A673 (cell line): ENCODE measurements around the gene CCDC137. TPM values are rescaled to one million over a fixed set of nuclear protein-coding genes. Genes with fewer than 3 reads are reported as not detected.

Experiments
- BruUV-seq: library from RNA; stranded (reverse); fragments of 400-500 nt; replicated peaks from 2 replicates; lab custom pipeline; 2021; lab: Mats Ljungman, UMichigan
- CTCF ChIA-PET: fragments of 300-600 bp; sonication (Branson Sonifier 250); formaldehyde crosslinking; loops from one replicate; lab custom pipeline; 2022; ENCODE audit warnings: antibody characterized with exemption; lab: Charles Lee
- POLR2A ChIA-PET: fragments of 300-600 bp; sonication (Branson Sonifier 250); formaldehyde crosslinking; loops from one replicate; lab custom pipeline; 2022; ENCODE audit warnings: antibody characterized with exemption; ENCODE audit not compliant: low non-redundant PET; lab: Charles Lee
- DNase-seq: peaks from one replicate; pipeline ENCODE4 v3.0.0-alpha.2; 2015; ENCODE audit warnings: low spot score
- H3K27ac ChIP-seq: fragments of 200-600 bp; sonication (generic); 2 replicates; pipeline ENCODE4 v1.5.1; 2016; ENCODE audit warnings: mixed run types, low read depth, mild to moderate bottlenecking, mixed read lengths, antibody characterized with exemption, low read length; ENCODE audit not compliant: poor library complexity, severe bottlenecking
- H3K27me3 ChIP-seq: fragments of 200-600 bp; sonication (generic); replicated peaks from 2 replicates; pipeline ENCODE4 v1.6.1; 2017; ENCODE audit warnings: mixed run types, low read depth, mild to moderate bottlenecking, mixed read lengths, antibody characterized with exemption, low read length; ENCODE audit not compliant: insufficient read depth, poor library complexity
- H3K36me3 ChIP-seq: fragments of 200-600 bp; sonication (generic); 2 replicates; pipeline ENCODE4 v1.6.1; 2016; ENCODE audit warnings: mixed run types, mild to moderate bottlenecking, mixed read lengths, antibody characterized with exemption, low read length; ENCODE audit not compliant: insufficient read depth, poor library complexity, severe bottlenecking
- H3K4me1 ChIP-seq: fragments of 200-600 bp; sonication (generic); 2 replicates; pipeline ENCODE4 v1.6.1; 2017; ENCODE audit warnings: mixed run types, mild to moderate bottlenecking, mixed read lengths, antibody characterized with exemption, low read length; ENCODE audit not compliant: insufficient read depth, poor library complexity, severe bottlenecking
- H3K4me3 ChIP-seq: fragments of 200-600 bp; sonication (generic); 2 replicates; pipeline ENCODE4 v1.5.1; 2016; ENCODE audit warnings: low read depth, mixed run types, mild to moderate bottlenecking, mixed read lengths, low read length; ENCODE audit not compliant: poor library complexity, severe bottlenecking
- H3K9me3 ChIP-seq: fragments of 200-600 bp; sonication (generic); 2 replicates; pipeline ENCODE4 v1.6.1; 2016; ENCODE audit warnings: mixed run types, low read depth, mild to moderate bottlenecking, mixed read lengths, antibody characterized with exemption, low read length; ENCODE audit not compliant: poor library complexity, severe bottlenecking
- EZH2 ChIP-seq: fragments of 200-600 bp; sonication (generic); IDR thresholded peaks from 2 replicates; pipeline ENCODE4 v1.6.1; 2017; ENCODE audit warnings: borderline replicate concordance, low read depth, mild to moderate bottlenecking, mixed read lengths, antibody characterized with exemption, low read length; ENCODE audit not compliant: poor library complexity, severe bottlenecking
- intact Hi-C: fragments of 100-400 bp; cut with micrococcal nuclease; formaldehyde crosslinking; loops from one replicate; pipeline ENCODE4 v1.10.0; 2022; ENCODE audit not compliant: unreplicated experiment
- total RNA-seq: library from RNA; stranded (reverse); gene quantifications from 2 replicates; pipeline ENCODE4 v1.2.3, GENCODE V29; 2021
- TF ChIP-seq, protein P1 (sequence below): fragments of 300-800, 200-600 bp; sonication (generic); conservative IDR thresholded peaks from 2 replicates; pipeline ENCODE4 v1.5.1; 2017; ENCODE audit warnings: low read depth, mild to moderate bottlenecking, antibody characterized with exemption, low read length, moderate library complexity, mixed read lengths

The CCDC137 gene
- total RNA-seq, 1 experiment from 2014 or later: 56.3 TPM

DNA sequence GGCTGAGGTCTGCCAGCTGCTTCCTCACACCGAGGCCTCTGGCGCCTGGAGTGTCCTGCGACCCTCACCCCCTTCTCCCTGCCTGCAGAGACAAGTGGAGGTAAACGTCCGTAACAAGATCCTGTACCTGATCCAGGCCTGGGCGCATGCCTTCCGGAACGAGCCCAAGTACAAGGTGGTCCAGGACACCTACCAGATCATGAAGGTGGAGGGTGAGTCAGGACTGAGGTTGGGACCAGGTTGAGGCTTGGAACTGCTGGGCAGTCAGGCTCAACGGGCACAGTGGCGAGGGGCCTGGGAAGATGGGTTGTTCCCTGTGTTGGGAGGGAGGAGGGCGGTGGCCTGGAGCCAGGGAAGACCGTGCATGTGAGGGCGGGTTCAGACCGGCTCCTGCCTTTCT lies 22.1 kb downstream of the CCDC137 start:
- no TSS peak for BruUV-seq
- H3K4me3 ChIP-seq: no peak overlapping the region

DNA sequence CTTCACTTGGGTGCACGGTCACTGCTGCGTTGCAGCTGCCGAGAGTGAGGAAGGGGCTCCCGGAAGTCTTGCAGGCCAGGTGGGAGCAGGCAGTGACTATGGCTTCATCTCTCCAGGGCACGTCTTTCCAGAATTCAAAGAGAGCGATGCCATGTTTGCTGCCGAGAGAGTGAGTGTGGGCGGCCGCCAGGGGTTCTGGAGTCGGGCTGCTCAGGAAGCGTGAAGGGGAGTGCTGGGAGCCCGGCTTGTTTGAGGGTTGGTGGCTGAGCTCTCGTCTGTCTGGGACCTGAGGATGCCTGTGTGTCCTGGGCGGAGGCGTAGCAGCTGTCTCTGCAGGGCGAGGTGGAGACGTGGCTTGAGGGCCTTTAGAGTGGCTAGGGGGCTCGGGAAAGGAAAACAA lies 23.5 kb downstream of the CCDC137 start:
- ChIA-PET POLR2A (no interaction called here), CTCF (interaction anchor here (0.6 kb wide), 1 partner anchor 10 kb away, joined by 4 read pairs; no protein-coding TSS in a partner anchor)
- no peak for DNase-seq
- H3K27me3 ChIP-seq: no peaks in the 10 kb centered on the region
- no peak for TF ChIP-seq EZH2
- TF ChIP-seq, protein P1, sequence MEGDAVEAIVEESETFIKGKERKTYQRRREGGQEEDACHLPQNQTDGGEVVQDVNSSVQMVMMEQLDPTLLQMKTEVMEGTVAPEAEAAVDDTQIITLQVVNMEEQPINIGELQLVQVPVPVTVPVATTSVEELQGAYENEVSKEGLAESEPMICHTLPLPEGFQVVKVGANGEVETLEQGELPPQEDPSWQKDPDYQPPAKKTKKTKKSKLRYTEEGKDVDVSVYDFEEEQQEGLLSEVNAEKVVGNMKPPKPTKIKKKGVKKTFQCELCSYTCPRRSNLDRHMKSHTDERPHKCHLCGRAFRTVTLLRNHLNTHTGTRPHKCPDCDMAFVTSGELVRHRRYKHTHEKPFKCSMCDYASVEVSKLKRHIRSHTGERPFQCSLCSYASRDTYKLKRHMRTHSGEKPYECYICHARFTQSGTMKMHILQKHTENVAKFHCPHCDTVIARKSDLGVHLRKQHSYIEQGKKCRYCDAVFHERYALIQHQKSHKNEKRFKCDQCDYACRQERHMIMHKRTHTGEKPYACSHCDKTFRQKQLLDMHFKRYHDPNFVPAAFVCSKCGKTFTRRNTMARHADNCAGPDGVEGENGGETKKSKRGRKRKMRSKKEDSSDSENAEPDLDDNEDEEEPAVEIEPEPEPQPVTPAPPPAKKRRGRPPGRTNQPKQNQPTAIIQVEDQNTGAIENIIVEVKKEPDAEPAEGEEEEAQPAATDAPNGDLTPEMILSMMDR: no peak
- BruUV-seq: no TSS peak
- intact Hi-C loops: no loop called here
- H3K4me1 ChIP-seq: peaks cover 3% of the 10 kb centered on the region
- no peak overlapping the region for H3K4me3 ChIP-seq
- peaks cover 80% of the 10 kb centered on the region for H3K36me3 ChIP-seq
- H3K27ac ChIP-seq: no peak overlapping the region
- H3K9me3 ChIP-seq: no peaks in the 10 kb centered on the region

More for the DNA sequence above, 22.1 kb downstream of the CCDC137 start:
- Histone ChIP-seq H3K27me3 (no peaks in the 10 kb centered on the region), H3K9me3 (no peaks in the 10 kb centered on the region), H3K36me3 (peaks cover 68% of the 10 kb centered on the region), H3K4me1 (peaks cover 9% of the 10 kb centered on the region), H3K27ac (no peak overlapping the region)
- intact Hi-C loops: no loop called here
- ChIA-PET CTCF (no interaction called here), POLR2A (no interaction called here)
- TF ChIP-seq, protein P1: no peak
- TF ChIP-seq EZH2: no peak
- no peak for DNase-seq

DNA sequence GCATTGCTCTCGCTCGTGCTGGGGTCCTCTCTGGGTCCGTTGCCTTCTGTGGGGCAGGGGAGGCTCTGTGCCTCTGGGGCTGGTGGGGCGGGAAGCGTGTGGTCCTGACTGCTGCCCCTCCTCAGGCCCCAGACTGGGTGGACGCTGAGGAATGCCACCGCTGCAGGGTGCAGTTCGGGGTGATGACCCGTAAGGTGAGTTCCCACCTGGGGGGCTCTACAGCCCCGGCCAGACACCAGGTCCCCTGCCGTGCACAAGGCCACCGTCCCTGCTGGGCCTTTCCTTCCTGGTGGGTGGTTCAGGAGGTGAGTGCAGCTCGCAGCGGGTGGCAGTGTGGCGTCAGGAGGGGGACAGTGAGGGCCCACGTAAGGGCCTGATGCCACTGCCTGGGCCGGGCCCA lies 24.0 kb downstream of the CCDC137 start:
- intact Hi-C loops: no loop called here
- Histone ChIP-seq H3K4me1 (no peaks in the 10 kb centered on the region), H3K36me3 (peaks cover 84% of the 10 kb centered on the region), H3K27me3 (no peaks in the 10 kb centered on the region), H3K9me3 (no peaks in the 10 kb centered on the region), H3K27ac (no peak overlapping the region), H3K4me3 (no peak overlapping the region)
- BruUV-seq: no TSS peak
- POLR2A ChIA-PET: no interaction called here
- no peak for DNase-seq
- TF ChIP-seq, protein P1: no peak
- TF ChIP-seq EZH2: no peak
- CTCF ChIA-PET: no interaction called here
